KG1 (cell line): Measurements from ENCODE around the gene RTEL1.
"Not testable (repeated sequence)": the region's sequence is repeated elsewhere in the genome, so short reads cannot be mapped to it uniquely, and the experiment has no call there.

ENCODE experiments used
- DNase-seq: peaks from one replicate; lab custom pipeline; 2025; lab: John Stamatoyannopoulos, UW

Gene RTEL1

GRCh38 chr20:63718996-63719395 is 60.9 kb downstream of the RTEL1 start:
- no peak for DNase-seq

GRCh38 chr20:63722967-63723622 is 65.0 kb downstream of the RTEL1 start:
- DNase-seq: not testable (repeated sequence)

GRCh38 chr20:63730189-63730733 is 72.1 kb downstream of the RTEL1 start:
- DNase-seq: not testable (repeated sequence)

- DNase-seq: no peak
These were observed 73.3 kb downstream of the RTEL1 start for GRCh38 chr20:63731410-63731809.

GRCh38 chr20:63732118-63733095 is 74.3 kb downstream of the RTEL1 start:
- DNase-seq: no peak

- DNase-seq: no peak
These were observed 75.0 kb downstream of the RTEL1 start for GRCh38 chr20:63733117-63733516.

GRCh38 chr20:63733579-63734081 is 75.5 kb downstream of the RTEL1 start:
- no peak for DNase-seq

- no peak for DNase-seq
These were observed 76.2 kb downstream of the RTEL1 start for GRCh38 chr20:63734111-63734945.

- DNase-seq: no peak
These were observed 77.1 kb downstream of the RTEL1 start for GRCh38 chr20:63734946-63735858.

- no peak for DNase-seq
These were observed 78.0 kb downstream of the RTEL1 start, which contains the start of gene LIME1 for GRCh38 chr20:63735859-63736718. LIME1 (plus strand) TSS chr20:63736664; CDS start chr20:63737550, 886 bp downstream.

GRCh38 chr20:63736893-63737694 is 79.0 kb downstream of the RTEL1 start:
- no peak for DNase-seq

GRCh38 chr20:63737695-63737944 is 79.5 kb downstream of the RTEL1 start:
- no peak for DNase-seq

- DNase-seq: no peak
These were observed 80.0 kb downstream of the RTEL1 start for GRCh38 chr20:63737945-63738686.

GRCh38 chr20:63738687-63739129 is 80.6 kb downstream of the RTEL1 start:
- DNase-seq: no peak

- DNase-seq: no peak
These were observed 81.3 kb downstream of the RTEL1 start, which contains the start of gene SLC2A4RG for GRCh38 chr20:63739130-63740069. SLC2A4RG (plus strand) TSS chr20:63739776; CDS start chr20:63739913, 137 bp downstream.

GRCh38 chr20:63740070-63740626 is 82.0 kb downstream of the RTEL1 start:
- DNase-seq: no peak
